Osteocyte (in vitro differentiated cells): ENCODE measurements around the gene SLC8A1. TPM values are rescaled to one million over a fixed set of nuclear protein-coding genes. Genes with fewer than 3 reads are reported as not detected.

Experiments used
- DNase-seq: peaks from one replicate; pipeline ENCODE4 v3.0.0; 2021; ENCODE audit warnings: mixed read lengths; ENCODE audit not compliant: unreplicated experiment; ENCODE audit errors: extremely low spot score
- H3K27ac Mint-ChIP-seq: one replicate; pipeline ENCODE4 v1.8.0; 2021; ENCODE audit warnings: mild to moderate bottlenecking, mixed read lengths; ENCODE audit not compliant: unreplicated experiment
- H3K27me3 Mint-ChIP-seq: one replicate; pipeline ENCODE4 v1.8.0; 2021; ENCODE audit warnings: mixed read lengths; ENCODE audit not compliant: unreplicated experiment
- H3K36me3 Mint-ChIP-seq: one replicate; pipeline ENCODE4 v1.8.0; 2021; ENCODE audit warnings: mixed read lengths; ENCODE audit not compliant: unreplicated experiment
- H3K4me1 Mint-ChIP-seq: one replicate; pipeline ENCODE4 v1.8.0; 2021; ENCODE audit warnings: mixed read lengths; ENCODE audit not compliant: unreplicated experiment
- H3K4me3 Mint-ChIP-seq: one replicate; pipeline ENCODE4 v1.8.0; 2021; ENCODE audit warnings: mild to moderate bottlenecking, moderate library complexity, mixed read lengths; ENCODE audit not compliant: unreplicated experiment
- H3K9me3 Mint-ChIP-seq: one replicate; pipeline ENCODE4 v1.8.0; 2021; ENCODE audit warnings: mixed read lengths; ENCODE audit not compliant: unreplicated experiment
- total RNA-seq: library from RNA; stranded (reverse); gene quantifications from 2 replicates; pipeline ENCODE4 v1.2.1, GENCODE V29; 2021
- TF ChIP-seq, protein P1 (sequence below): fragments of 200-600 bp; sonication (generic); IDR thresholded peaks from 2 replicates; pipeline ENCODE4 v1.5.0; 2021; ENCODE audit warnings: antibody characterized with exemption, mild to moderate bottlenecking, moderate library complexity

SLC8A1 gene
- total RNA-seq, 1 donor from 2014 or later = 17.3 TPM

DNA sequence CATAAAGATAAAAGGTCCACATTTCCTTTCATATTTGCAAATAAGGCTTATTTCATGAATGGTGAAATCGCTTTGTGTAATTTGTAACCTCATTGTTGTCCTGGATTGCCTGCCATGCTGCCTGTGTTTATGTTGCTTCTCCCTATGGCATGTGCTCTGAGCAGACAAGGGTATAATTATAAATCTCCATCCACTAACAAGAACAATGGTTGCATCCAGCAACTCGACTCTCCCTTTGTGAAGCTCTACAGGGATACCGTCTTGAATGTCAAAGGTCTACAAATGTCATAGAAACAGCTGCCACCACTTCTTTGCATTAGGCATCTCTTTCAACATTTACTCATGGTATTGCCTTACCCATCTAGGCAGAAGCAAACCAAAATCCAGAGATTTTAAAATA is 209.6 kb downstream of the SLC8A1 start:
- H3K9me3 Mint-ChIP-seq = no peaks in the 10 kb centered on the region
- peak overlapping the region; percentile 85 for H3K27ac Mint-ChIP-seq
- H3K36me3 Mint-ChIP-seq = peaks cover 2% of the 10 kb centered on the region
- TF ChIP-seq, protein P1, sequence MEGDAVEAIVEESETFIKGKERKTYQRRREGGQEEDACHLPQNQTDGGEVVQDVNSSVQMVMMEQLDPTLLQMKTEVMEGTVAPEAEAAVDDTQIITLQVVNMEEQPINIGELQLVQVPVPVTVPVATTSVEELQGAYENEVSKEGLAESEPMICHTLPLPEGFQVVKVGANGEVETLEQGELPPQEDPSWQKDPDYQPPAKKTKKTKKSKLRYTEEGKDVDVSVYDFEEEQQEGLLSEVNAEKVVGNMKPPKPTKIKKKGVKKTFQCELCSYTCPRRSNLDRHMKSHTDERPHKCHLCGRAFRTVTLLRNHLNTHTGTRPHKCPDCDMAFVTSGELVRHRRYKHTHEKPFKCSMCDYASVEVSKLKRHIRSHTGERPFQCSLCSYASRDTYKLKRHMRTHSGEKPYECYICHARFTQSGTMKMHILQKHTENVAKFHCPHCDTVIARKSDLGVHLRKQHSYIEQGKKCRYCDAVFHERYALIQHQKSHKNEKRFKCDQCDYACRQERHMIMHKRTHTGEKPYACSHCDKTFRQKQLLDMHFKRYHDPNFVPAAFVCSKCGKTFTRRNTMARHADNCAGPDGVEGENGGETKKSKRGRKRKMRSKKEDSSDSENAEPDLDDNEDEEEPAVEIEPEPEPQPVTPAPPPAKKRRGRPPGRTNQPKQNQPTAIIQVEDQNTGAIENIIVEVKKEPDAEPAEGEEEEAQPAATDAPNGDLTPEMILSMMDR = no peak
- no peak for DNase-seq
- peaks cover 72% of the 10 kb centered on the region for H3K4me1 Mint-ChIP-seq
- H3K4me3 Mint-ChIP-seq = no peak overlapping the region
- H3K27me3 Mint-ChIP-seq = no peaks in the 10 kb centered on the region

- TF ChIP-seq, protein P1 = no peak
- H3K9me3 Mint-ChIP-seq = no peaks in the 10 kb centered on the region
- H3K27ac Mint-ChIP-seq = peak overlapping the region; percentile 76
- no peak overlapping the region for H3K4me3 Mint-ChIP-seq
- H3K27me3 Mint-ChIP-seq = no peaks in the 10 kb centered on the region
- H3K36me3 Mint-ChIP-seq = peaks cover 2% of the 10 kb centered on the region
- DNase-seq = peak; percentile 88
- peaks cover 53% of the 10 kb centered on the region for H3K4me1 Mint-ChIP-seq
Measured at GRCh38 chr2:40240070-40240469, 211.8 kb downstream of the SLC8A1 start.

GRCh38 chr2:40230707-40231432 is 221.0 kb downstream of the SLC8A1 start:
- Mint-ChIP-seq H3K36me3 (no peaks in the 10 kb centered on the region), H3K9me3 (no peaks in the 10 kb centered on the region)

DNA sequence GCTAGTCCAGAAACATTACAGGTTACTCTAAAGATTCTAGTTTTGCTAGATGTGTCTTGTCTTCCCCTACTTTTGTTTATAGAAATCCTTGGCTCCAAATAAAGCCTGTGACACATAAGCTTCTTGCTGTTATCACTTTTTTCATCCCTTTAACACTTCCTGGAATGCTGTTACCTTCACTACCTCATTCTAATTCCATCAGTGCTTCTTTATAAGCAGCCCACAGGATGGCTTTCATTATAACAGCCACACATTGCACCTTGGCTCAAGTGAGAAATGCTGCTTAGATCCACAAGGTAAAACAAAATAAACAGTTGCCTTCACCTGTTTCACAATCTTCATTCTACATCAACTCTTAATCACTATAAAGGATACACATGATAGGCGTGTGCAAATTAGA is 221.7 kb downstream of the SLC8A1 start:
- Mint-ChIP-seq H3K27ac (no peak overlapping the region), H3K9me3 (no peaks in the 10 kb centered on the region), H3K27me3 (no peaks in the 10 kb centered on the region), H3K36me3 (no peaks in the 10 kb centered on the region), H3K4me3 (no peak overlapping the region), H3K4me1 (peaks cover 15% of the 10 kb centered on the region)
- TF ChIP-seq, protein P1 = no peak
- no peak for DNase-seq

More at GRCh38 chr2:40230707-40231432, 221.0 kb downstream of the SLC8A1 start:
- Mint-ChIP-seq H3K27me3 (no peaks in the 10 kb centered on the region), H3K4me1 (peaks cover 15% of the 10 kb centered on the region), H3K27ac (no peak overlapping the region), H3K4me3 (no peak overlapping the region)
- TF ChIP-seq, protein P1 = peak; percentile 17
- DNase-seq = no peak

- TF ChIP-seq, protein P1 = no peak
- Mint-ChIP-seq H3K9me3 (no peaks in the 10 kb centered on the region), H3K36me3 (no peaks in the 10 kb centered on the region), H3K4me1 (peaks cover 17% of the 10 kb centered on the region), H3K4me3 (no peak overlapping the region), H3K27ac (no peak overlapping the region), H3K27me3 (no peaks in the 10 kb centered on the region)
- DNase-seq = no peak
Measured at GRCh38 chr2:40228310-40228709, 223.6 kb downstream of the SLC8A1 start.
